GM12878 (cell line): ENCODE data around the gene SSH2. TPM values are rescaled to one million over a fixed set of nuclear protein-coding genes. Genes with fewer than 3 reads are reported as not detected.

Experiments used
- ATAC-seq: fragments of 200-7000 bp; cut with Tn5 transposase; 3 replicates; pipeline ENCODE4 v1.9.1; 2020; ENCODE audit warnings: mild to moderate bottlenecking, moderate library complexity
- BruUV-seq: library from RNA; stranded (reverse); fragments of 400-500 nt; replicated peaks from 2 replicates; lab custom pipeline; 2021; lab: Mats Ljungman, UMichigan
- CTCF ChIA-PET: fragments of 300-600 bp; sonication (Branson Sonifier 250); formaldehyde crosslinking; extraction: SDS; loops from one replicate; lab custom pipeline; 2021; ENCODE audit warnings: inconsistent platforms; lab: Yijun Ruan, JAX
- POLR2A ChIA-PET: fragments of 350-600 bp; formaldehyde crosslinking; extraction: SDS; loops from one replicate; lab custom pipeline; 2021; ENCODE audit warnings: inconsistent platforms; lab: Charles Lee
- RAD21 ChIA-PET: fragments of 300-600 bp; sonication (Branson Sonifier 250); formaldehyde crosslinking; loops from one replicate; lab custom pipeline; 2023; ENCODE audit warnings: antibody characterized with exemption; ENCODE audit not compliant: unreplicated experiment; lab: Charles Lee
- SMC1A ChIA-PET: fragments of 300-600 bp; sonication (Branson Sonifier 250); formaldehyde crosslinking; loops from one replicate; lab custom pipeline; 2023; ENCODE audit not compliant: unreplicated experiment, uncharacterized antibody; lab: Charles Lee
- DNase-seq: peaks from one replicate; pipeline ENCODE4 v3.0.0-alpha.2; 2011; ENCODE audit warnings: low read depth, low spot score
- FAIRE-seq: peaks from 3 replicates; lab custom pipeline; 2011; peaks lifted over from hg19 to GRCh38; lab: Jason Lieb, UNC
- H2AFZ ChIP-seq: 2 replicates; pipeline ENCODE4 v1.6.0; 2011; ENCODE audit warnings: low read depth, low read length, control low read depth; ENCODE audit not compliant: control insufficient read depth
- H3K27ac ChIP-seq: 2 replicates; pipeline ENCODE4 v1.5.1; 2011; ENCODE audit warnings: control low read depth; ENCODE audit not compliant: control insufficient read depth, insufficient read depth
- H3K27me3 ChIP-seq, 2 experiments: replicated peaks in 1 of 2; 2 replicates each; pipeline versions ENCODE4 v1.6.0 to v1.6.1; 2011; ENCODE audit warnings: low read length in 1 of 2; ENCODE audit not compliant: control insufficient read depth in 2 of 2, insufficient read depth in 2 of 2
- H3K36me3 ChIP-seq, 2 experiments: 2 replicates each; pipeline ENCODE4 v1.5.1; 2011; ENCODE audit warnings: low read length in 1 of 2; ENCODE audit not compliant: control insufficient read depth in 2 of 2, insufficient read depth in 2 of 2
- H3K4me1 ChIP-seq: 2 replicates; pipeline ENCODE4 v1.6.1; 2011; ENCODE audit warnings: mild to moderate bottlenecking, low read length, moderate library complexity, mixed read lengths; ENCODE audit not compliant: control insufficient read depth, insufficient read depth
- H3K4me2 ChIP-seq: 2 replicates; pipeline ENCODE4 v1.6.0; 2011; ENCODE audit warnings: control low read depth; ENCODE audit not compliant: control insufficient read depth, insufficient read depth
- H3K4me3 ChIP-seq: fragments of 200-600 bp; sonication (generic); 2 replicates; pipeline ENCODE4 v1.5.1; 2016
- H3K79me2 ChIP-seq: 2 replicates; pipeline ENCODE4 v1.6.0; 2011; ENCODE audit warnings: low read length; ENCODE audit not compliant: control insufficient read depth, insufficient read depth
- H3K9ac ChIP-seq: 2 replicates; pipeline ENCODE4 v1.8.0; 2011; ENCODE audit warnings: low read length, control low read depth, mixed read lengths; ENCODE audit not compliant: control insufficient read depth, insufficient read depth
- H3K9me3 ChIP-seq: replicated peaks from 3 replicates; pipeline ENCODE4 v1.5.1; 2011; ENCODE audit warnings: mild to moderate bottlenecking, low read length; ENCODE audit not compliant: control insufficient read depth, insufficient read depth
- H4K20me1 ChIP-seq: 2 replicates; pipeline ENCODE4 v1.6.0; 2011; ENCODE audit not compliant: control insufficient read depth, insufficient read depth
- BACH1 ChIP-seq: fragments of 450-650 bp; IDR thresholded peaks from 2 replicates; pipeline ENCODE4 v1.6.1; 2017; ENCODE audit warnings: mild to moderate bottlenecking, borderline replicate concordance
- CHD4 ChIP-seq: fragments of 200-600 bp; sonication (generic); IDR thresholded peaks from 2 replicates; pipeline ENCODE4 v1.6.1; 2016; ENCODE audit warnings: mild to moderate bottlenecking
- CREB1 ChIP-seq: IDR thresholded peaks from 2 replicates; pipeline ENCODE4 v1.6.1; 2012; ENCODE audit warnings: low read depth, mild to moderate bottlenecking, inconsistent platforms
- CREM ChIP-seq: IDR thresholded peaks from 2 replicates; pipeline ENCODE4 v1.6.1; 2014; ENCODE audit warnings: antibody characterized with exemption, low read depth
- CUX1 ChIP-seq: IDR thresholded peaks from 2 replicates; pipeline ENCODE4 v1.6.1; 2012; ENCODE audit warnings: improper control_type of control experiment, low read depth, low read length; ENCODE audit not compliant: insufficient replicate concordance
- EGR1 ChIP-seq, 2 experiments: IDR thresholded peaks; 1 replicate in 1 of 2; 2 replicates in 1 of 2; pipeline ENCODE4 v1.6.1; 2011 to 2012; ENCODE audit warnings: low read depth in 2 of 2, low read length in 2 of 2, borderline replicate concordance in 1 of 2, mild to moderate bottlenecking in 1 of 2, moderate library complexity in 1 of 2
- FOS ChIP-seq: IDR thresholded peaks from 3 replicates; pipeline ENCODE4 v1.6.1; 2011; ENCODE audit warnings: borderline replicate concordance; ENCODE audit not compliant: insufficient read length; ENCODE audit errors: extremely low read depth
- PAX5 ChIP-seq: IDR thresholded peaks from 2 replicates; pipeline ENCODE4 v1.6.1; 2011; ENCODE audit warnings: low read depth, low read length, borderline replicate concordance
- PBX3 ChIP-seq: IDR thresholded peaks from 2 replicates; pipeline ENCODE4 v1.6.1; 2011; ENCODE audit warnings: mild to moderate bottlenecking, low read depth, low read length, moderate library complexity; ENCODE audit not compliant: insufficient replicate concordance
- PRDM15 ChIP-seq: fragments of 450-650 bp; formaldehyde crosslinking; IDR thresholded peaks from 2 replicates; pipeline ENCODE4 v1.4.0; 2020; ENCODE audit warnings: mild to moderate bottlenecking, moderate library complexity
- RB1 ChIP-seq: fragments of 450-650 bp; formaldehyde crosslinking; IDR thresholded peaks from 2 replicates; pipeline ENCODE4 v1.6.1; 2017; ENCODE audit warnings: mild to moderate bottlenecking, borderline replicate concordance
- STAT3 ChIP-seq: IDR thresholded peaks from 2 replicates; pipeline ENCODE4 v1.6.1; 2011; ENCODE audit warnings: low read depth, low read length, improper control_type of control experiment
- TBL1XR1 ChIP-seq: IDR thresholded peaks from 2 replicates; pipeline ENCODE4 v1.6.1; 2012; ENCODE audit warnings: low read depth, low read length, improper control_type of control experiment
- TCF3 ChIP-seq: IDR thresholded peaks from 2 replicates; pipeline ENCODE4 v1.6.1; 2012; ENCODE audit warnings: low read depth, mild to moderate bottlenecking, low read length, borderline replicate concordance; ENCODE audit not compliant: insufficient read depth
- WGBS: methylation state at CpG from one replicate; pipeline ENCODE4 v1.1.6; 2016; ENCODE audit warnings: low lambda C conversion rate; ENCODE audit not compliant: insufficient replicate concordance, insufficient coverage; ENCODE audit errors: missing lambda C conversion rate; 5-methylcytosine and 5-hydroxymethylcytosine counted together
- in situ Hi-C: fragments of 300-500 bp; cut with MboI; formaldehyde crosslinking; loops from 9 replicates; pipeline ENCODE4 v1.14.3; 2018; ENCODE audit warnings: mixed read lengths
- intact Hi-C: fragments of 100-400 bp; cut with micrococcal nuclease; formaldehyde crosslinking; loops from one replicate; pipeline ENCODE4 v1.14.2; 2022; ENCODE audit not compliant: unreplicated experiment
- polyA plus RNA-seq, 11 experiments: library from polyadenylated mRNA; depleted of rRNA in 4 of 11; unstranded in 6 of 11; stranded (reverse) in 5 of 11; fragments of >200 nt; fragmentation: Nextera tagmentation in 4 of 11; fragmentation: Illumina TruSeq in 1 of 11; extraction: Ambion mirVana in 4 of 11; extraction: Trizol in 1 of 11; gene quantifications; 1 replicate in 1 of 11; 2 replicates in 10 of 11; pipeline versions ENCODE4 v1.2.1 to v1.2.3, GENCODE V29; 2011 to 2016; ENCODE audit warnings: inconsistent platforms in 2 of 11, missing spikeins in 2 of 11, low read depth in 1 of 11
- total RNA-seq, 4 experiments: library from RNA; depleted of rRNA in 3 of 4; stranded (reverse); fragments of >200 nt in 3 of 4; fragmentation: Illumina TruSeq in 1 of 4; extraction: Trizol in 1 of 4; gene quantifications; 2 replicates each; pipeline versions ENCODE4 v1.2.1 to v1.2.3, GENCODE V29; 2013 to 2021

Gene SSH2
- total and polyA plus RNA-seq, 10 of the 15 experiments (the other 5 are each of a cell fraction or from before 2014, with no cell fraction given) = 9.3 to 65.9 (median 34.0) TPM

GRCh38 chr17:29837531-29837930 is 92.5 kb downstream of the SSH2 start:
- no peaks in the 10 kb centered on the region for H3K4me1 ChIP-seq
- no peaks in the 10 kb centered on the region for H3K79me2 ChIP-seq
- no peak overlapping the region for H3K9ac ChIP-seq
- ChIA-PET RAD21 (no interaction called here), CTCF (interaction anchor here (4.1 kb wide), 1 partner anchor 93 kb away, joined by 14 read pairs; the partner anchor contains the start of gene SSH2), POLR2A (interaction anchor here (0.6 kb wide), 1 partner anchor 12 kb away, joined by 3 read pairs; no protein-coding TSS in a partner anchor), SMC1A (interaction anchor here (1.5 to 2.8 kb wide), 2 partner anchors 12 to 94 kb away, joined by 5 to 11 read pairs; no protein-coding TSS in a partner anchor)
- intact Hi-C loops = no loop called here
- H3K27ac ChIP-seq = no peak overlapping the region
- no peaks in the 10 kb centered on the region for H3K9me3 ChIP-seq
- in situ Hi-C loops = no loop called here
- H3K27me3 ChIP-seq = no peaks in the 10 kb centered on the region
- no peaks in the 10 kb centered on the region for H4K20me1 ChIP-seq
- no peak overlapping the region for H2AFZ ChIP-seq
- DNase-seq (no peak), ATAC-seq (no peak), FAIRE-seq (no peak)
- H3K4me2 ChIP-seq = no peak overlapping the region
- TF ChIP-seq FOS (no peak), CREM (no peak), EGR1 (IDR thresholded peaks at IDR 0.05; ENCODE audit: borderline replicate concordance in 1 of 2, low read depth in 2 of 2, low read length in 2 of 2) (no peak), STAT3 (no peak), PRDM15 (CRISPR knock-in tag) (no peak), TCF3 (no peak), CHD4 (no peak), CUX1 (no peak), PAX5 (no peak), CREB1 (no peak), TBL1XR1 (no peak), PBX3 (no peak), BACH1 (no peak), RB1 (no peak)
- H3K4me3 ChIP-seq = no peak overlapping the region
- H3K36me3 ChIP-seq = peaks cover 0 to 2% of the 10 kb centered on the region in 2 experiments; a peak in 1 of 4 replicates
- 100% methylated on average over 3 of the region's 7 CpGs for WGBS
- no TSS peak for BruUV-seq
